ENCODE results near the gene KCND2. TPM values are rescaled to one million over a fixed set of nuclear protein-coding genes. Genes with fewer than 3 reads are reported as not detected.

Gene KCND2
- total and polyA plus RNA-seq, 7 donors, result 0.04 to 2.7 (median 0.15) TPM

- 48 to 55% (median 49%) methylated on average over 3 of the region's 3 CpGs for WGBS, 3 donors
- DNase-seq, result no peak
- no peak overlapping the region for H3K4me3 ChIP-seq
- H3K36me3 ChIP-seq (ENCODE audit: insufficient read depth in 1 of 2, low read depth in 1 of 2), result no peaks in the 10 kb centered on the region
- TF ChIP-seq CTCF (IDR thresholded peaks at IDR 0.05), result no peak
- no peak for ATAC-seq
- no peaks in the 10 kb centered on the region for H3K4me1 ChIP-seq
- intact Hi-C loops (cut with DNase I), result no loop called here
- H3K9me3 ChIP-seq, result no peaks in the 10 kb centered on the region
- no peaks in the 10 kb centered on the region for H3K27me3 ChIP-seq (ENCODE audit: insufficient read depth in 3 of 3, low read length in 2 of 3)
- H3K27ac ChIP-seq, result no peak overlapping the region
Measured at GRCh38 chr7:120586571-120586970, 313.6 kb downstream of the KCND2 start.

- WGBS, 3 donors, result 79 to 82% (median 80%) methylated on average over 3 of the region's 3 CpGs
- no peak for ATAC-seq
- intact Hi-C loops (cut with DNase I), result no loop called here
Measured at GRCh38 chr7:120587243-120587642, 314.3 kb downstream of the KCND2 start.

GRCh38 chr7:120588416-120588815 is 315.4 kb downstream of the KCND2 start:
- Histone ChIP-seq H3K4me1 (no peaks in the 10 kb centered on the region), H3K36me3 (ENCODE audit: insufficient read depth in 1 of 2, low read depth in 1 of 2) (no peaks in the 10 kb centered on the region), H3K27ac (no peak overlapping the region), H3K9me3 (no peaks in the 10 kb centered on the region), H3K4me3 (no peak overlapping the region), H3K27me3 (ENCODE audit: insufficient read depth in 3 of 3, low read length in 2 of 3) (no peaks in the 10 kb centered on the region)
- no peak for DNase-seq
- TF ChIP-seq CTCF (IDR thresholded peaks at IDR 0.05), result no peak
- 0 to 3% (median 1%) methylated on average over 1 of the region's 1 CpG for WGBS, 3 donors
- no peak for ATAC-seq
- intact Hi-C loops (cut with DNase I), result no loop called here

More at GRCh38 chr7:120587243-120587642, 314.3 kb downstream of the KCND2 start:
- Histone ChIP-seq H3K27ac (no peak overlapping the region), H3K4me3 (no peak overlapping the region), H3K27me3 (ENCODE audit: insufficient read depth in 3 of 3, low read length in 2 of 3) (no peaks in the 10 kb centered on the region), H3K36me3 (ENCODE audit: insufficient read depth in 1 of 2, low read depth in 1 of 2) (no peaks in the 10 kb centered on the region), H3K9me3 (no peaks in the 10 kb centered on the region), H3K4me1 (no peaks in the 10 kb centered on the region)
- TF ChIP-seq CTCF (IDR thresholded peaks at IDR 0.05), result no peak
- no peak for DNase-seq

- TF ChIP-seq CTCF (IDR thresholded peaks at IDR 0.05), result no peak
- ATAC-seq, result no peak
- H3K27me3 ChIP-seq (ENCODE audit: insufficient read depth in 3 of 3, low read length in 2 of 3), result no peaks in the 10 kb centered on the region
- H3K9me3 ChIP-seq, result no peaks in the 10 kb centered on the region
- intact Hi-C loops (cut with DNase I), result no loop called here
- H3K4me3 ChIP-seq, result no peak overlapping the region
- 56 to 57% (median 57%) methylated on average over 2 of the region's 2 CpGs for WGBS, 3 donors
- H3K27ac ChIP-seq, result no peak overlapping the region
- no peak for DNase-seq
- no peaks in the 10 kb centered on the region for H3K4me1 ChIP-seq
- no peaks in the 10 kb centered on the region for H3K36me3 ChIP-seq (ENCODE audit: insufficient read depth in 1 of 2, low read depth in 1 of 2)
Measured at GRCh38 chr7:120588862-120589261, 315.9 kb downstream of the KCND2 start.

GRCh38 chr7:120600607-120601006 is 327.6 kb downstream of the KCND2 start:
- 96 to 100% (median 98%) methylated on average over 1 of the region's 1 CpG for WGBS, 3 donors
- Histone ChIP-seq H3K9me3 (no peaks in the 10 kb centered on the region), H3K36me3 (ENCODE audit: insufficient read depth in 1 of 2, low read depth in 1 of 2) (no peaks in the 10 kb centered on the region), H3K27me3 (ENCODE audit: insufficient read depth in 3 of 3, low read length in 2 of 3) (no peaks in the 10 kb centered on the region), H3K27ac (no peak overlapping the region), H3K4me3 (no peak overlapping the region), H3K4me1 (no peaks in the 10 kb centered on the region)
- ATAC-seq, result no peak
- no peak for DNase-seq
- intact Hi-C loops (cut with DNase I), result no loop called here
- no peak for TF ChIP-seq CTCF (IDR thresholded peaks at IDR 0.05)
